ENCODE data around the gene U2AF1L4. TPM values are rescaled to one million over a fixed set of nuclear protein-coding genes. Genes with fewer than 3 reads are reported as not detected.

U2AF1L4 gene
- total RNA-seq, 1 donor from 2014 or later: 19.4 TPM

DNA sequence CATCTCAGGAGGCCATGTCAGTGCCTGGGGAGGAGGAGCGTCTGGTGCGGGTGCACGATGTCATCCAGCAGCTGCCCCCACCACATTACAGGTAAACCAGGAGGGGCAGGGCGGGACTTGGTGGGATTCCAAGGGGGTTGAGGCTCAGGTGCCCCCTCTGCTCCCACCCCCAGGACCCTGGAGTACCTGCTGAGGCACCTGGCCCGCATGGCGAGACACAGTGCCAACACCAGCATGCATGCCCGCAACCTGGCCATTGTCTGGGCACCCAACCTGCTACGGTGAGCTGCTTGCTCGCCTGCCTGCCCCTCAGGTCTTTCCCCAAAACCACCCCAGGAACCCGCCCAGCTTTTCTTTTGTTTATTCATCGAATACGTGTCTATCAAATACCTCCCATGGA is 37.4 kb upstream of the U2AF1L4 start:
- Mint-ChIP-seq H3K4me1 (peaks cover 12% of the 10 kb centered on the region), H3K27ac (ENCODE audit: unreplicated experiment) (no peak overlapping the region), H3K36me3 (ENCODE audit: low read depth) (peaks cover 3% of the 10 kb centered on the region), H3K4me3 (no peak overlapping the region), H3K9me3 (no peaks in the 10 kb centered on the region), H3K27me3 (ENCODE audit: low read depth) (no peaks in the 10 kb centered on the region)
- no peak for DNase-seq (ENCODE audit: low read depth, low spot score)
- TF ChIP-seq, protein P1, sequence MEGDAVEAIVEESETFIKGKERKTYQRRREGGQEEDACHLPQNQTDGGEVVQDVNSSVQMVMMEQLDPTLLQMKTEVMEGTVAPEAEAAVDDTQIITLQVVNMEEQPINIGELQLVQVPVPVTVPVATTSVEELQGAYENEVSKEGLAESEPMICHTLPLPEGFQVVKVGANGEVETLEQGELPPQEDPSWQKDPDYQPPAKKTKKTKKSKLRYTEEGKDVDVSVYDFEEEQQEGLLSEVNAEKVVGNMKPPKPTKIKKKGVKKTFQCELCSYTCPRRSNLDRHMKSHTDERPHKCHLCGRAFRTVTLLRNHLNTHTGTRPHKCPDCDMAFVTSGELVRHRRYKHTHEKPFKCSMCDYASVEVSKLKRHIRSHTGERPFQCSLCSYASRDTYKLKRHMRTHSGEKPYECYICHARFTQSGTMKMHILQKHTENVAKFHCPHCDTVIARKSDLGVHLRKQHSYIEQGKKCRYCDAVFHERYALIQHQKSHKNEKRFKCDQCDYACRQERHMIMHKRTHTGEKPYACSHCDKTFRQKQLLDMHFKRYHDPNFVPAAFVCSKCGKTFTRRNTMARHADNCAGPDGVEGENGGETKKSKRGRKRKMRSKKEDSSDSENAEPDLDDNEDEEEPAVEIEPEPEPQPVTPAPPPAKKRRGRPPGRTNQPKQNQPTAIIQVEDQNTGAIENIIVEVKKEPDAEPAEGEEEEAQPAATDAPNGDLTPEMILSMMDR (conservative IDR thresholded peaks at IDR 0.05): no peak

DNA sequence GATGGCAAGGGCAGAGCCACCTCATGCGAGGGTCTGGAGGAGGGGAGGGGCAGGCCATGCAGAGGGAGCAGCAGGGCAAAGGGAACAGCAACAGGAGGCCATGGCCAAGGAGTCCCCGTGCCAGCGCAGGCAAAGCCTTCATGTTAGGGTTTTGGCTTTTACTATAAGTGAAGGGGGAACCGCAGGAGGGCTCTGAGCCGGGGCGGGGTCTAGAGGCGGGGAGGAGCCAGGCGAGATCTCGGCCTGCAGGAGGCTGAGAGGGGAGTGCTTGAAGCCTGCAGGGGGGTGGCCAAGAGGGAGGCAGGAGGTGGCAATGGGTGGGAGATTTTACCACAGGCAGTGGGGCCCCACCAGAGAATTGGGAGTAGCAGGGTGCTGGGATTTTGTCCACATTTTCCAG is 36.4 kb upstream of the U2AF1L4 start:
- Mint-ChIP-seq H3K4me1 (peaks cover 21% of the 10 kb centered on the region), H3K36me3 (ENCODE audit: low read depth) (peaks cover 3% of the 10 kb centered on the region), H3K4me3 (no peak overlapping the region), H3K9me3 (no peaks in the 10 kb centered on the region), H3K27me3 (ENCODE audit: low read depth) (no peaks in the 10 kb centered on the region), H3K27ac (ENCODE audit: unreplicated experiment) (no peak overlapping the region)
- TF ChIP-seq, protein P1 (conservative IDR thresholded peaks at IDR 0.05): no peak
- DNase-seq (ENCODE audit: low read depth, low spot score): no peak

GRCh38 chr19:35780717-35781116 is 35.5 kb upstream of the U2AF1L4 start:
- H3K4me3 Mint-ChIP-seq: no peak overlapping the region
- H3K27ac Mint-ChIP-seq (ENCODE audit: unreplicated experiment): no peak overlapping the region
- H3K4me1 Mint-ChIP-seq: peaks cover 28% of the 10 kb centered on the region
- H3K27me3 Mint-ChIP-seq (ENCODE audit: low read depth): no peaks in the 10 kb centered on the region
- TF ChIP-seq, protein P1 (conservative IDR thresholded peaks at IDR 0.05): no peak
- no peaks in the 10 kb centered on the region for H3K9me3 Mint-ChIP-seq
- peaks cover 3% of the 10 kb centered on the region for H3K36me3 Mint-ChIP-seq (ENCODE audit: low read depth)
- no peak for DNase-seq (ENCODE audit: low read depth, low spot score)

DNA sequence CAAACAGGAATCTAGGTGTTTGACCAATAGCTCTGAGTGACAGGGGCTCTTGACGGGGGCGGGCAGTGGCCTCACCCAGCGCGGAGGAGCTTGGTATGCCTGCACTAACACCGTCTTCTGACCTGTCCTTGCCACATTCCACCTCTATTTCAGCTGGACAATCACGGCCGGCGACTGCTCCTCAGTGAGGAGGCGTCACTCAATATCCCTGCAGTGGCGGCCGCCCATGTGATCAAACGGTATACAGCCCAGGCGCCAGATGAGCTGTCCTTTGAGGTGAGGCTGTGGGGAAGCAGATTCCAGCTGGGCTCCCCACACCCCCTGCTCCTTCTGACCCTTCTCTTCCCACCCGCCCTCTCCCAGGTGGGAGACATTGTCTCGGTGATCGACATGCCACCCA is 34.8 kb upstream of the U2AF1L4 start:
- DNase-seq (ENCODE audit: low read depth, low spot score): no peak
- no peak overlapping the region for H3K27ac Mint-ChIP-seq (ENCODE audit: unreplicated experiment)
- TF ChIP-seq, protein P1 (conservative IDR thresholded peaks at IDR 0.05): no peak
- H3K4me3 Mint-ChIP-seq: no peak overlapping the region
- H3K4me1 Mint-ChIP-seq: peaks cover 31% of the 10 kb centered on the region
- H3K9me3 Mint-ChIP-seq: no peaks in the 10 kb centered on the region
- H3K36me3 Mint-ChIP-seq (ENCODE audit: low read depth): peaks cover 3% of the 10 kb centered on the region
- H3K27me3 Mint-ChIP-seq (ENCODE audit: low read depth): peaks cover 2% of the 10 kb centered on the region

DNA sequence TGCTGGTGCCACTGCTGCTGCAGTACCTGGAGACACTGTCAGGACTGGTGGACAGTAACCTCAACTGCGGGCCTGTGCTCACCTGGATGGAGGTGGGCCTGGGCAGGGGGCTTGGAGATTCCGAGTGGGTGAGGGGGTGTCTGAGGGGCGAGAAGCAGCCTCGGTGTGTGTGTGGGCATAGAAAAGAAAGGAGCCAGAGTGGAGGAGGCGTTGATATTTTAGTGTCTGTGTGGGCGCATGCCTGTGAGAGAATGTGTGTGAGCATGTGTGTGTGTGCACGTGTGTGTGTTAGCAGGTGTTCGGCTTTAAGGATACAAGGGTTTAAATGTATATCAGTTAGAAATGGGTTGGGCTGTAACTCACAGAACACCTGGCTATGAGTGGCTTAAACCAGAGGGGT is 33.8 kb upstream of the U2AF1L4 start:
- Mint-ChIP-seq H3K4me3 (no peak overlapping the region), H3K27ac (ENCODE audit: unreplicated experiment) (no peak overlapping the region), H3K36me3 (ENCODE audit: low read depth) (peaks cover 3% of the 10 kb centered on the region), H3K4me1 (peaks cover 41% of the 10 kb centered on the region), H3K9me3 (no peaks in the 10 kb centered on the region), H3K27me3 (ENCODE audit: low read depth) (peaks cover 9% of the 10 kb centered on the region)
- TF ChIP-seq, protein P1 (conservative IDR thresholded peaks at IDR 0.05): no peak
- DNase-seq (ENCODE audit: low read depth, low spot score): no peak

DNA sequence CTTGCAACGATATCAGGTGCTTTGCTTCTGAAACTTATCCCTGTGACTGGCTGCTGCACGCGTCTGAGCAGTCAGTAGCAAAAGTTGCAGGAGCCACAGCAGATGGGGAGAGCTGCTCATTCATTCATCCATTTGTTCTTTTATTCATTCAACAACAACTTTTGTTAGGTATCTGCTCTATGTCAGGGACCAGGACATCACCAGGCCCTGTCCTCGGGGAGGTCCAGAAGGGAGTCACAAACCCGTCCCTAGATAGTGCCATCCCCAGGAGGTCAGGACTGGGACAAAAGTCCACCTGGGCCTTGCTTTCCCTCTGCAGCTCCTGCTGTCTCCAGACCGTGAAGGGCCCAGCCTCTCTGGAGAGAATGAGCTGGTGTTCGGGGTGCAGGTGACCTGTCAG is 32.7 kb upstream of the U2AF1L4 start:
- no peak for DNase-seq (ENCODE audit: low read depth, low spot score)
- Mint-ChIP-seq H3K4me1 (peaks cover 36% of the 10 kb centered on the region), H3K36me3 (ENCODE audit: low read depth) (no peaks in the 10 kb centered on the region), H3K9me3 (no peaks in the 10 kb centered on the region), H3K27ac (ENCODE audit: unreplicated experiment) (no peak overlapping the region), H3K4me3 (peak overlapping the region; percentile 87), H3K27me3 (ENCODE audit: low read depth) (peaks cover 9% of the 10 kb centered on the region)
- TF ChIP-seq, protein P1 (conservative IDR thresholded peaks at IDR 0.05): no peak

Measured in neural crest cell (in vitro differentiated cells).